MCF 10A (cell line): ENCODE data around the gene DYNLL1. TPM values are rescaled to one million over a fixed set of nuclear protein-coding genes. Genes with fewer than 3 reads are reported as not detected.

ENCODE experiments used
- BruUV-seq: library from RNA; stranded (reverse); fragments of 400-500 nt; replicated peaks from 2 replicates; lab custom pipeline; 2021; lab: Mats Ljungman, UMichigan
- CTCF ChIA-PET: fragments of 300-600 bp; sonication (Branson Sonifier 250); formaldehyde crosslinking; extraction: SDS; loops from one replicate; lab custom pipeline; 2021; ENCODE audit warnings: antibody characterized with exemption, inconsistent platforms; lab: Yijun Ruan, JAX
- POLR2A ChIA-PET: fragments of 300-600, 350-650 bp; sonication (Branson Sonifier 250); formaldehyde crosslinking; extraction: SDS; loops from one replicate; lab custom pipeline; 2020; ENCODE audit warnings: antibody characterized with exemption, inconsistent platforms; lab: Yijun Ruan, JAX
- DNase-seq: peaks from one replicate; pipeline ENCODE4 v3.0.0-alpha.2; 2018; ENCODE audit not compliant: unreplicated experiment
- H3K27ac Mint-ChIP-seq: one replicate; pipeline ENCODE4 v1.8.0; 2022; ENCODE audit warnings: mild to moderate bottlenecking, low read depth, mixed read lengths; ENCODE audit not compliant: unreplicated experiment
- H3K27me3 Mint-ChIP-seq: one replicate; pipeline ENCODE4 v1.8.0; 2022; ENCODE audit warnings: mixed read lengths; ENCODE audit not compliant: insufficient read depth, unreplicated experiment
- H3K36me3 Mint-ChIP-seq: one replicate; pipeline ENCODE4 v1.8.0; 2022; ENCODE audit warnings: mild to moderate bottlenecking, moderate library complexity, mixed read lengths; ENCODE audit not compliant: insufficient read depth, unreplicated experiment
- H3K4me1 Mint-ChIP-seq: one replicate; pipeline ENCODE4 v1.8.0; 2022; ENCODE audit warnings: mixed read lengths; ENCODE audit not compliant: insufficient read depth, unreplicated experiment
- H3K4me3 Mint-ChIP-seq: one replicate; pipeline ENCODE4 v1.8.0; 2022; ENCODE audit warnings: mild to moderate bottlenecking, moderate library complexity, mixed read lengths; ENCODE audit not compliant: unreplicated experiment
- H3K9me3 Mint-ChIP-seq: one replicate; pipeline ENCODE4 v1.8.0; 2022; ENCODE audit warnings: mixed read lengths; ENCODE audit not compliant: unreplicated experiment
- intact Hi-C: fragments of 100-400 bp; cut with micrococcal nuclease; formaldehyde crosslinking; loops from 2 replicates; pipeline ENCODE4 v1.14.1; 2022
- total RNA-seq: library from RNA; stranded (reverse); gene quantifications from 2 replicates; pipeline ENCODE4 v1.2.3, GENCODE V29; 2022
- TF ChIP-seq, protein P1 (sequence below): fragments of 200-600 bp; IDR thresholded peaks from one replicate; pipeline ENCODE4 v1.8.0; 2022; ENCODE audit warnings: antibody characterized with exemption, mild to moderate bottlenecking; ENCODE audit not compliant: unreplicated experiment

Gene DYNLL1
- total RNA-seq, 1 experiment from 2014 or later, result 247 TPM

GRCh38 chr12:120490325-120490724 is 5.6 kb upstream of the DYNLL1 start:
- POLR2A ChIA-PET, result interaction anchor here (0.5 to 0.9 kb wide), 2 partner anchors 31 to 182 kb away, joined by 3 to 4 read pairs; no protein-coding TSS in a partner anchor
- intact Hi-C loops, result no loop called here
- Mint-ChIP-seq H3K4me1 (peaks cover 9% of the 10 kb centered on the region), H3K27ac (no peak overlapping the region), H3K36me3 (peaks cover 21% of the 10 kb centered on the region), H3K4me3 (no peak overlapping the region), H3K27me3 (no peaks in the 10 kb centered on the region), H3K9me3 (no peaks in the 10 kb centered on the region)
- BruUV-seq, result no TSS peak
- TF ChIP-seq, protein P1, sequence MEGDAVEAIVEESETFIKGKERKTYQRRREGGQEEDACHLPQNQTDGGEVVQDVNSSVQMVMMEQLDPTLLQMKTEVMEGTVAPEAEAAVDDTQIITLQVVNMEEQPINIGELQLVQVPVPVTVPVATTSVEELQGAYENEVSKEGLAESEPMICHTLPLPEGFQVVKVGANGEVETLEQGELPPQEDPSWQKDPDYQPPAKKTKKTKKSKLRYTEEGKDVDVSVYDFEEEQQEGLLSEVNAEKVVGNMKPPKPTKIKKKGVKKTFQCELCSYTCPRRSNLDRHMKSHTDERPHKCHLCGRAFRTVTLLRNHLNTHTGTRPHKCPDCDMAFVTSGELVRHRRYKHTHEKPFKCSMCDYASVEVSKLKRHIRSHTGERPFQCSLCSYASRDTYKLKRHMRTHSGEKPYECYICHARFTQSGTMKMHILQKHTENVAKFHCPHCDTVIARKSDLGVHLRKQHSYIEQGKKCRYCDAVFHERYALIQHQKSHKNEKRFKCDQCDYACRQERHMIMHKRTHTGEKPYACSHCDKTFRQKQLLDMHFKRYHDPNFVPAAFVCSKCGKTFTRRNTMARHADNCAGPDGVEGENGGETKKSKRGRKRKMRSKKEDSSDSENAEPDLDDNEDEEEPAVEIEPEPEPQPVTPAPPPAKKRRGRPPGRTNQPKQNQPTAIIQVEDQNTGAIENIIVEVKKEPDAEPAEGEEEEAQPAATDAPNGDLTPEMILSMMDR, result no peak
- CTCF ChIA-PET, result interaction anchor here (0.5 to 2.6 kb wide), 5 partner anchors 14 to 136 kb away, joined by 3 to 15 read pairs (median 3); partner anchors contain the start of genes COQ5 and SRSF9
- no peak for DNase-seq

DNA sequence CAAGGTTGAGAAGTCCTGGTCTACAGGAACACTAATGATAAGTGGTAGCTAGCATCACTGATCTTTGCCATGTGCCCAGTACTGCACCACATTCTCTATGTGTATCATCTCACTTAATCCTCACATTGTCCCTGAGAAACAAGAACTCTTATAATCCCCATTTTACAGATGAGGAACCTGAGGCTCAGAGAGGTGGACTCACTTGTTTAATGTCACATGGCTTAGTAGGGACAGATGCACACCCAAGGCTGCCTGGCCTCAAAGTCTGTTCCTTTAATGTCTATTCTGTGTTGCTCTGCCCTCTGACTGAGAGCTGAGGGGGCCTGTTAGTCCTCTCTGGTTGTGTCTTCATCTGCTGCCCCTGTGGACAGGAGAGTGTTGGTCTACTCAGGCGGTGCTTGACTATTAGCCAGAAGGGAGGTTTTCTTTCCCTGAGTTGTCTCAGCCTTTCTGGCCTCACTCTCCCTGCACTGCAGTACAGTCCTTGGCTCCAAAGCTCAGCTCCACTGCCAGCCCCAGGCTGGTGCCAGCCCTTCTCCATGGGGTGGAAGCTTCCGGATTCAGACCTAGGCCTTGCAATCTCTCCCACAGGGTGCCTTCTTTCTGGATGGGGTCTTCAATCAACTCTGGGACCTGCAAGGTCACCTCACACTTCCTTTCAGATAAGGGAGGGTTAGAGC is 4.9 kb upstream of the DYNLL1 start:
- Mint-ChIP-seq H3K27me3 (no peaks in the 10 kb centered on the region), H3K27ac (no peak overlapping the region), H3K36me3 (peaks cover 27% of the 10 kb centered on the region), H3K4me1 (peaks cover 9% of the 10 kb centered on the region), H3K4me3 (no peak overlapping the region), H3K9me3 (no peaks in the 10 kb centered on the region)
- POLR2A ChIA-PET, result no interaction called here
- TF ChIP-seq, protein P1, result no peak
- no TSS peak for BruUV-seq
- CTCF ChIA-PET, result interaction anchor here (0.5 to 2.6 kb wide), 5 partner anchors 15 to 137 kb away, joined by 3 to 15 read pairs (median 3); partner anchors contain the start of genes COQ5 and SRSF9
- intact Hi-C loops, result no loop called here
- no peak for DNase-seq

DNA sequence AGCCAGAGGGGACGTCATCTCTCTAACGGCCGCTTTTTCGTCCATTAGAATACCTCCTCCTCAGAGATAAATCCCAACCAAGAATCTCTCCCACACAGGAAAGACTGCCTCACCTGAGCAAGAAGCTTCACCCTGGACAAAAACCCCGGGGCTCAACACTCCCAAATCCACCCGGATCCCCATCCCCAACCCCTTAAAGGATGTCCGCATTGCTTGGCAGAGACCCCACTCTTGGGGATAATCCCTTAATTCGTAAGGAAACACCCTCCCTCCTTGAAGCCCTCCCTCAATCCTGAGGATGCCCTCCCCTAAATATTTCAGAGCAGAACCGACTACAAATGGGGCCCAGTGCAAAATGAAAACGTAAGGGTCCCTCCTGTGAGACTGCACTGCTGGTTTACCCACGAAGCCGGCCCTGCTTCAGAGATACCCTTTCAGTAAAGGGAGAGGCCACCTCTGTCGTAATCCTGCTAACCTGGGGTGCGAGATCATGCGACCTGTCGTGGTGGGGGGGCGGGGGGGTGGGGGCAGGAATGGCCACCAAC is 655 bp upstream of the DYNLL1 start:
- Mint-ChIP-seq H3K36me3 (peaks cover 45% of the 10 kb centered on the region), H3K4me3 (peak overlapping the region; percentile 88), H3K9me3 (no peaks in the 10 kb centered on the region), H3K27me3 (no peaks in the 10 kb centered on the region), H3K27ac (peak overlapping the region; percentile 86), H3K4me1 (peaks cover 16% of the 10 kb centered on the region)
- CTCF ChIA-PET, result interaction anchor here (0.6 to 1.9 kb wide), 7 partner anchors 17 to 88 kb away, joined by 3 to 5 read pairs (median 4); partner anchors contain the start of gene SRSF9
- TF ChIP-seq, protein P1, result no peak
- intact Hi-C loops, result loop anchor here (1.0 to 2.0 kb wide), 2 partner anchors 26 to 40 kb away; partner anchors contain the start of genes RNF10 and SRSF9
- no peak for DNase-seq
- no TSS peak for BruUV-seq
- POLR2A ChIA-PET, result interaction anchor here (0.6 to 4.5 kb wide), 23 partner anchors 12 to 409 kb away, joined by 3 to 56 read pairs (median 4); partner anchors contain the start of genes COQ5, COX6A1, POP5 and RNF10
